Hepatic stellate cell (primary cell): ENCODE measurements around the gene LRP5.
"Not testable (repeated sequence)": the region's sequence is repeated elsewhere in the genome, so short reads cannot be mapped to it uniquely, and the experiment has no call there.

Experiments used
- DNase-seq: peaks from one replicate; pipeline ENCODE4 v3.0.0; 2011; ENCODE audit warnings: low spot score

LRP5 gene

GRCh38 chr11:68444566-68444965 lies 132.2 kb downstream of the LRP5 start:
- no peak for DNase-seq

GRCh38 chr11:68445531-68446035 lies 133.2 kb downstream of the LRP5 start:
- DNase-seq, result no peak

- DNase-seq, result no peak
Observed at GRCh38 chr11:68446046-68446725, 133.8 kb downstream of the LRP5 start.

- peak; percentile 90 for DNase-seq
Observed at GRCh38 chr11:68447015-68447801, 134.8 kb downstream of the LRP5 start.

GRCh38 chr11:68447914-68448313 lies 135.5 kb downstream of the LRP5 start:
- DNase-seq, result not testable (repeated sequence)

GRCh38 chr11:68448604-68449011 lies 136.2 kb downstream of the LRP5 start:
- no peak for DNase-seq

- no peak for DNase-seq
Observed at GRCh38 chr11:68449951-68450350, 137.6 kb downstream of the LRP5 start.

GRCh38 chr11:68450711-68451110 lies 138.3 kb downstream of the LRP5 start:
- no peak for DNase-seq

- no peak for DNase-seq
Observed at GRCh38 chr11:68454767-68455166, 142.4 kb downstream of the LRP5 start.

- no peak for DNase-seq
Observed at GRCh38 chr11:68455485-68455884, 143.1 kb downstream of the LRP5 start.

GRCh38 chr11:68457216-68457897 lies 145.0 kb downstream of the LRP5 start:
- no peak for DNase-seq

- no peak for DNase-seq
Observed at GRCh38 chr11:68457898-68458249, 145.5 kb downstream of the LRP5 start.

- not testable (repeated sequence) for DNase-seq
Observed at GRCh38 chr11:68458340-68458739, 145.9 kb downstream of the LRP5 start.

- peak; percentile 99 for DNase-seq
Observed at GRCh38 chr11:68459886-68460740, 147.7 kb downstream of the LRP5 start.

GRCh38 chr11:68460741-68461574 lies 148.6 kb downstream of the LRP5 start, which contains the start of gene PPP6R3:
TSS of gene PPP6R3 (plus strand) at chr11:68460752. CDS start at chr11:68537665, 76,913 bp downstream.
- DNase-seq, result peak; percentile 66

GRCh38 chr11:68461575-68461917 lies 149.2 kb downstream of the LRP5 start:
- no peak for DNase-seq

- DNase-seq, result no peak
Observed at GRCh38 chr11:68463714-68464113, 151.3 kb downstream of the LRP5 start.

- no peak for DNase-seq
Observed at GRCh38 chr11:68467201-68467834, 154.9 kb downstream of the LRP5 start.

GRCh38 chr11:68468217-68468828 lies 155.9 kb downstream of the LRP5 start:
- no peak for DNase-seq

- DNase-seq, result no peak
Observed at GRCh38 chr11:68469122-68469521, 156.7 kb downstream of the LRP5 start.
